Heart left ventricle (tissue), 16 donors: Measurements from ENCODE around the gene F11R. TPM values are rescaled to one million over a fixed set of nuclear protein-coding genes. Genes with fewer than 3 reads are reported as not detected.
A peak's percentile ranks its signal among the peaks of the same experiment; 100 is the strongest.

Experiments
- ATAC-seq, 4 donors: fragments of 200-7000 bp; cut with Tn5 transposase; one replicate each; pipeline ENCODE4 v1.9.1; 2020 to 2022; ENCODE audit warnings: moderate library complexity in 4 of 4, mild to moderate bottlenecking in 3 of 4, moderate number of reproducible peaks in 1 of 4
- DNase-seq, 5 donors: peaks; one replicate each; pipeline ENCODE4 v3.0.0-alpha.2; 2020
- H3K27ac ChIP-seq, 12 donors: fragments of 200-600 bp; sonication (generic) in 4 of 12; one replicate each; pipeline versions ENCODE4 v1.5.0 to v1.8.0; 2016 to 2022; ENCODE audit warnings: mild to moderate bottlenecking in 2 of 12
- H3K27me3 ChIP-seq, 9 donors: fragments of 200-600 bp; sonication (generic) in 2 of 9; one replicate each; pipeline versions ENCODE4 v1.5.1 to v1.8.0; 2016 to 2022; ENCODE audit warnings: mild to moderate bottlenecking in 3 of 9
- H3K36me3 ChIP-seq, 9 donors: fragments of 200-600 bp; sonication (generic) in 2 of 9; one replicate each; pipeline versions ENCODE4 v1.5.0 to v1.8.0; 2018 to 2022; ENCODE audit warnings: mild to moderate bottlenecking in 2 of 9
- H3K4me1 ChIP-seq, 12 donors: fragments of 200-600 bp; sonication (generic) in 4 of 12; one replicate each; pipeline versions ENCODE4 v1.5.0 to v1.8.0; 2016 to 2022; ENCODE audit warnings: mild to moderate bottlenecking in 3 of 12
- H3K4me3 ChIP-seq, 12 donors: fragments of 200-600 bp; sonication (generic) in 4 of 12; one replicate each; pipeline versions ENCODE4 v1.5.0 to v1.8.0; 2017 to 2022; ENCODE audit warnings: mild to moderate bottlenecking in 9 of 12, moderate library complexity in 4 of 12
- H3K9me3 ChIP-seq, 12 donors: fragments of 200-600 bp; sonication (generic) in 4 of 12; one replicate each; pipeline versions ENCODE4 v1.5.0 to v1.8.0; 2016 to 2022; ENCODE audit warnings: mild to moderate bottlenecking in 1 of 12
- CTCF ChIP-seq, 12 donors: fragments of 200-600 bp; sonication (generic) in 4 of 12; IDR thresholded peaks; one replicate each; pipeline versions ENCODE4 v1.5.0 to v1.8.0; 2018 to 2022; ENCODE audit warnings: antibody characterized with exemption in 12 of 12, mild to moderate bottlenecking in 5 of 12
- POLR2A ChIP-seq, 2 donors: fragments of 450-650 bp; IDR thresholded peaks; one replicate each; pipeline ENCODE4 v1.6.1; 2017; ENCODE audit warnings: antibody characterized with exemption in 2 of 2, mild to moderate bottlenecking in 2 of 2, moderate library complexity in 2 of 2
- WGBS, 4 donors: extraction: QIAGEN DNeasy Blood & Tissue Kit in 2 of 4; methylation state at CpG; one replicate each; pipeline versions ENCODE4 v1.1.5 to v1.1.7; 2013 to 2018; 5-methylcytosine and 5-hydroxymethylcytosine counted together
- intact Hi-C, 10 donors: fragments of 100-400 bp; cut with DNase I; formaldehyde crosslinking; loops; one replicate each; pipeline versions ENCODE4 v1.11.1 to v1.14.2; 2022
- polyA plus RNA-seq, 2 donors: library from polyadenylated mRNA; stranded (reverse); fragments of 200-250 nt; gene quantifications; one replicate each; pipeline ENCODE4 v1.2.3, GENCODE V29; 2013
- total RNA-seq, 9 donors: library from RNA; depleted of rRNA in 2 of 9; stranded (reverse); fragments of >200 nt in 2 of 9; fragmentation: NEBNext Ultra II Directional in 3 of 9; extraction: Animal tissue kit (Norgen Biotek cat#: 25700) in 3 of 9; gene quantifications; one replicate each; pipeline versions ENCODE4 v1.1.0 to v1.2.4, GENCODE V29; 2016 to 2023
- donor health status: ischemic (EF 13 %, LVEDD 7.1; RV severe dilation, severe dysfunction).
- donor health status: healthy with polysubstance abuse.
- donor health status: DM: no; HTN: yes; CAD: no.
- donor health status: DM: no; HTN: no; CAD: no.
- donor health status: ischemic (EF 25% LVEDD 6.9; RV normal size, moderate dysfunction).
- donor health status: ischemic (EF 25% LVEDD 5.7; RV mildly dilated, moderate dysfunction).
- donor health status: healthy.
- donor health status: DM: yes; HTN: yes; CAD: no.
- donor health status: ischemic (EF 35%, LVEDD 5.7; RV mildly dilated, moderate dysfunction).
- donor health status: nonischemic (EF 11% LVEDD 7.7; RV severe dilation, severe dysfunction).
- donor health status: DM: yes; HTN: yes; CAD: no.
- donor health status: PGD.
- donor health status: ischemic (EF 29% LVEDD 5.4; RV normal size, mild dysfunction).
- donor health status: nonischemic (EF 23%, LVEDD 6.1; RV moderate dilation, normal function).

F11R gene
- total and polyA plus RNA-seq, 11 donors, result 7.4 to 23.4 (median 10.9) TPM

DNA sequence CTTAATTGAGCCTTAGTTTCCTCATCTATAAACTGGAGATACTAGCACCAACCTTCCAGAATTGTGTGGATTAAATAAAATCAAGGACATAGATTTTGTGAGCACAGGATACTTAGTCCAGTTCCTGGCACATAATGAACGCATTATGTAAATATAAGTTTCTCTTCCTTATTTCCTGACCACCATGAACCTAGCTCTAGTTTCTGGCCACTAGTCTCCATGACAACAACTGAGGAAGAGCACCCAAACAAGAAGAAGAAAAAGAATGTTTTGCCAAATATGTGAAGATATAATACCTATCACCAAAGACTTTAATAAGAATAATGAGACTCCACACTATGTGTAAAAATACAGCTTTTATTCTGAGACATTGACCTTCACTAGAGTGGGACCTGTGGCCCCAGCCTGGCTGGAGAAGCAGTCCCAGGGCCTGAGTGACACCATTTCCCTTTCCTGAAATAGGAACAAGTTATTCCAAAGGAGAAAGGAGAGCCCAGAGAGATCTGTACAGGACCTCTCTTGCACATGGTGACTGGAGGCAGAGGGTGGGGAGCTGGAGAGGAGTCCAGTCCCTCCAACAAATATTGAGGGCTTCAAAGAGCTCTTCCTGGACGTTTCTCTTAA is 25.8 kb upstream of the F11R start:
- no peak for TF ChIP-seq CTCF (IDR thresholded peaks at IDR 0.05)
- TF ChIP-seq POLR2A (IDR thresholded peaks at IDR 0.05), result no peak
- Histone ChIP-seq H3K27ac (peak overlapping the region; percentile 87 to 98 (median 96)), H3K9me3 (no peaks in the 10 kb centered on the region), H3K4me3 (peak overlapping the region in 11 of 12 donors; percentile 69 to 99 (median 83)), H3K36me3 (peaks cover 0 to 54% (median 16%) of the 10 kb centered on the region in 9 donors), H3K27me3 (no peaks in the 10 kb centered on the region), H3K4me1 (peaks cover 0 to 46% (median 15%) of the 10 kb centered on the region in 12 donors)
- DNase-seq (no peak), ATAC-seq (no peak)
- 71 to 77% (median 73%) methylated on average over 2 of the region's 2 CpGs for WGBS, 4 donors
- intact Hi-C loops, result loop anchor here in 7 of 10 donors (1.0 to 10.0 kb wide), 6 partner anchors 49 to 88 kb away; partner anchors contain the start of genes DEDD (in 4 of the 7) and KLHDC9 (in 1 of the 7)

- H3K4me1 ChIP-seq, result peaks cover 0 to 46% (median 15%) of the 10 kb centered on the region in 12 donors
- H3K27ac ChIP-seq, result peak within 1 kb of the TSS; percentile 87 to 98 (median 96)
- H3K4me3 ChIP-seq, result peak within 1 kb of the TSS; percentile 69 to 99 (median 82)
- WGBS, 4 donors, result 0 to 1% (median 0%) methylated on average over 25 to 29 of the region's 29 CpGs
- H3K36me3 ChIP-seq, result peaks cover 0 to 54% (median 23%) of the 10 kb centered on the region in 9 donors
- no peaks in the 10 kb centered on the region for H3K9me3 ChIP-seq
- ATAC-seq (peak; percentile 97 to 98 (median 98)), DNase-seq (peak; percentile 93 to 96 (median 94))
- peak; percentile 18 to 67 for TF ChIP-seq POLR2A (IDR thresholded peaks at IDR 0.05)
- TF ChIP-seq CTCF (IDR thresholded peaks at IDR 0.05), result peak in 1 of 12 donors; percentile 8
- intact Hi-C loops, result loop anchor here in 7 of 10 donors (1.0 to 10.0 kb wide), 9 partner anchors 25 to 89 kb away; partner anchors contain the start of genes DEDD (in 4 of the 7), F11R (in 2 of the 7), KLHDC9 (in 2 of the 7) and NIT1 (in 1 of the 7)
- no peaks in the 10 kb centered on the region for H3K27me3 ChIP-seq
Observed at GRCh38 chr1:161045736-161046604, 25.0 kb upstream of the F11R start, which contains the start of gene USF1. Gene USF1, minus strand, starts transcription at chr1:161045977. Its CDS starts 2,702 bp downstream, at chr1:161043275.

- DNase-seq (peak; percentile 68 to 84 (median 79)), ATAC-seq (peak; percentile 56 to 78 (median 68))
- intact Hi-C loops, result loop anchor here in 9 of 10 donors (1.0 to 10.0 kb wide), 7 partner anchors 24 to 90 kb away; partner anchors contain the start of genes DEDD (in 3 of the 9), F11R (in 2 of the 9), KLHDC9 (in 2 of the 9) and NIT1 (in 1 of the 9)
- WGBS, 4 donors, result 0 to 1% (median 1%) methylated on average over 28 to 48 of the region's 48 CpGs
- no peaks in the 10 kb centered on the region for H3K27me3 ChIP-seq
- peak overlapping the region; percentile 69 to 99 (median 82) for H3K4me3 ChIP-seq
- no peaks in the 10 kb centered on the region for H3K9me3 ChIP-seq
- H3K36me3 ChIP-seq, result peaks cover 0 to 54% (median 32%) of the 10 kb centered on the region in 9 donors
- TF ChIP-seq POLR2A (IDR thresholded peaks at IDR 0.05) (peak in 1 of 2 donors; percentile 12), CTCF (IDR thresholded peaks at IDR 0.05) (no peak)
- H3K4me1 ChIP-seq, result peaks cover 0 to 46% (median 15%) of the 10 kb centered on the region in 12 donors
- H3K27ac ChIP-seq, result peak overlapping the region; percentile 87 to 98 (median 96)
Observed at GRCh38 chr1:161044908-161045735, 24.2 kb upstream of the F11R start.
